ENCODE measurements around the gene TMEM221. TPM values are rescaled to one million over a fixed set of nuclear protein-coding genes. Genes with fewer than 3 reads are reported as not detected.

TMEM221 gene
- total and polyA plus RNA-seq, 9 of the 15 experiments (the other 6 are each of a cell fraction or from before 2014, with no cell fraction given) = 0.06 to 0.35 TPM; not detected in 7

- TF ChIP-seq TFAP4 (CRISPR knock-in tag; IDR thresholded peaks at IDR 0.05; ENCODE audit: borderline replicate concordance) (no peak), SMAD4 (CRISPR knock-in tag; conservative IDR thresholded peaks at IDR 0.05) (no peak), ELF4 (CRISPR knock-in tag; IDR thresholded peaks at IDR 0.05) (peak; percentile 51; the same call in 1 of the 2 replicates), GATAD2A (IDR thresholded peaks at IDR 0.05) (peak; percentile 90; the same call in 1 of the 2 replicates), PTRF (tag; IDR thresholded peaks at IDR 0.05) (no peak), ARID1B (IDR thresholded peaks at IDR 0.05) (peak; percentile 41; the same call in 1 of the 2 replicates), DPF2 (IDR thresholded peaks at IDR 0.05) (peak; percentile 59; the same call in 1 of the 2 replicates), PKNOX1 (IDR thresholded peaks at IDR 0.05) (peak; percentile 49), ZBTB5 (IDR thresholded peaks at IDR 0.05) (0 out of 2 replicates have a peak, but pooled peaks have one; percentile 21), ZBTB34 (CRISPR knock-in tag; IDR thresholded peaks at IDR 0.05) (no peak), SMARCC2 (IDR thresholded peaks at IDR 0.05; ENCODE audit: low read depth) (no peak)
Measured at GRCh38 chr19:17467471-17468301, 19.2 kb upstream of the TMEM221 start (continued).

All from K562 (cell line).